Subcutaneous abdominal adipose tissue (tissue), 5 donors: Measurements from ENCODE around the gene ENGASE.
"Not testable (repeated sequence)": the region's sequence is repeated elsewhere in the genome, so short reads cannot be mapped to it uniquely, and the experiment has no call there.

Source experiments
- H3K27ac ChIP-seq: one replicate; pipeline ENCODE4 v1.7.0; 2013; ENCODE audit warnings: low read depth, mild to moderate bottlenecking, inconsistent platforms, low read length, moderate library complexity
- H3K27me3 ChIP-seq, 5 donors: one replicate each; pipeline ENCODE4 v1.7.0; 2013; ENCODE audit warnings: low read length in 5 of 5, inconsistent platforms in 1 of 5; ENCODE audit not compliant: control insufficient read depth in 5 of 5, insufficient read depth in 4 of 5
- H3K36me3 ChIP-seq, 5 donors: one replicate each; pipeline ENCODE4 v1.7.0; 2013; ENCODE audit warnings: low read length in 5 of 5; ENCODE audit not compliant: control insufficient read depth in 5 of 5, insufficient read depth in 5 of 5
- H3K4me1 ChIP-seq, 5 donors: one replicate each; pipeline ENCODE4 v1.7.0; 2013; ENCODE audit warnings: low read length in 5 of 5, mild to moderate bottlenecking in 3 of 5, moderate library complexity in 1 of 5; ENCODE audit not compliant: control insufficient read depth in 5 of 5, insufficient read depth in 5 of 5
- H3K4me3 ChIP-seq, 5 donors: one replicate each; pipeline ENCODE4 v1.7.0; 2013; ENCODE audit warnings: low read length in 5 of 5, low read depth in 1 of 5
- H3K9ac ChIP-seq, 5 donors: one replicate each; pipeline ENCODE4 v1.7.0; 2013; ENCODE audit warnings: low read length in 5 of 5, mild to moderate bottlenecking in 4 of 5, moderate library complexity in 3 of 5
- H3K9me3 ChIP-seq, 5 donors: one replicate each; pipeline ENCODE4 v1.7.0; 2013; ENCODE audit warnings: low read length in 5 of 5; ENCODE audit not compliant: control insufficient read depth in 5 of 5
- donor health status: healthy.
- donor health status: healthy.
- donor health status: healthy.
- donor health status: healthy.
- donor health status: healthy.

ENGASE gene

GRCh38 chr17:79070266-79070880 is 4.3 kb upstream of the ENGASE start:
- Histone ChIP-seq H3K27ac (no peak overlapping the region), H3K9me3 (no peaks in the 10 kb centered on the region), H3K36me3 (no peaks in the 10 kb centered on the region), H3K27me3 (no peaks in the 10 kb centered on the region), H3K4me1 (peaks cover 3 to 15% (median 14%) of the 10 kb centered on the region in 5 donors), H3K9ac (no peak overlapping the region), H3K4me3 (no peak overlapping the region)

- Histone ChIP-seq H3K9me3 (no peaks in the 10 kb centered on the region), H3K27ac (no peak overlapping the region), H3K27me3 (no peaks in the 10 kb centered on the region), H3K9ac (no peak overlapping the region), H3K4me1 (peaks cover 5 to 24% (median 22%) of the 10 kb centered on the region in 5 donors), H3K36me3 (no peaks in the 10 kb centered on the region), H3K4me3 (no peak overlapping the region)
Observed at GRCh38 chr17:79071161-79071740, 3.4 kb upstream of the ENGASE start.

GRCh38 chr17:79072544-79072943 is 2.1 kb upstream of the ENGASE start:
- no peak overlapping the region for H3K27ac ChIP-seq
- H3K9me3 ChIP-seq: no peaks in the 10 kb centered on the region
- H3K4me3 ChIP-seq: no peak overlapping the region
- H3K36me3 ChIP-seq: peaks cover 0 to 3% (median under 1%) of the 10 kb centered on the region in 5 donors
- H3K9ac ChIP-seq: no peak overlapping the region
- no peaks in the 10 kb centered on the region for H3K27me3 ChIP-seq
- peaks cover 5 to 26% (median 24%) of the 10 kb centered on the region in 5 donors for H3K4me1 ChIP-seq

GRCh38 chr17:79073016-79073705 is 1.5 kb upstream of the ENGASE start:
- no peak overlapping the region for H3K4me3 ChIP-seq
- H3K9ac ChIP-seq: no peak overlapping the region
- H3K4me1 ChIP-seq: peaks cover 5 to 26% (median 24%) of the 10 kb centered on the region in 5 donors
- H3K36me3 ChIP-seq: peaks cover 0 to 7% (median 4%) of the 10 kb centered on the region in 5 donors
- H3K27me3 ChIP-seq: no peaks in the 10 kb centered on the region
- H3K9me3 ChIP-seq: no peaks in the 10 kb centered on the region
- peak overlapping the region; percentile 79 for H3K27ac ChIP-seq

- H3K4me1 ChIP-seq: peaks cover 5 to 26% (median 24%) of the 10 kb centered on the region in 5 donors
- H3K27me3 ChIP-seq: no peaks in the 10 kb centered on the region
- H3K27ac ChIP-seq: peak overlapping the region; percentile 79
- H3K36me3 ChIP-seq: peaks cover 0 to 12% (median 7%) of the 10 kb centered on the region in 5 donors
- H3K4me3 ChIP-seq: no peak overlapping the region
- no peaks in the 10 kb centered on the region for H3K9me3 ChIP-seq
- no peak overlapping the region for H3K9ac ChIP-seq
Observed at GRCh38 chr17:79073706-79074088, 927 bp upstream of the ENGASE start.

GRCh38 chr17:79074121-79074648 is 439 bp upstream of the ENGASE start:
- Histone ChIP-seq H3K4me1 (peaks cover 5 to 26% (median 24%) of the 10 kb centered on the region in 5 donors), H3K4me3 (peak overlapping the region in 4 of 5 donors; percentile 18 to 49 (median 44)), H3K36me3 (peaks cover 0 to 17% (median 12%) of the 10 kb centered on the region in 5 donors), H3K27ac (peak overlapping the region; percentile 79)
- not testable (repeated sequence) for H3K9ac ChIP-seq, H3K9me3 ChIP-seq, H3K27me3 ChIP-seq

GRCh38 chr17:79075446-79075750 is 774 bp downstream of the ENGASE start:
- H3K27ac ChIP-seq: peak overlapping the region; percentile 51
- H3K4me1 ChIP-seq: peaks cover 5 to 26% (median 24%) of the 10 kb centered on the region in 5 donors
- H3K9me3 ChIP-seq: no peaks in the 10 kb centered on the region
- H3K9ac ChIP-seq: peak overlapping the region; percentile 57 to 86 (median 75)
- H3K36me3 ChIP-seq: peaks cover 0 to 29% (median 24%) of the 10 kb centered on the region in 5 donors
- H3K27me3 ChIP-seq: no peaks in the 10 kb centered on the region
- H3K4me3 ChIP-seq: peak overlapping the region; percentile 63 to 81 (median 73)

GRCh38 chr17:79075861-79076406 is 1.3 kb downstream of the ENGASE start:
- peak overlapping the region; percentile 57 to 86 (median 75) for H3K9ac ChIP-seq
- H3K4me1 ChIP-seq: peaks cover 5 to 26% (median 24%) of the 10 kb centered on the region in 5 donors
- no peaks in the 10 kb centered on the region for H3K9me3 ChIP-seq
- peak overlapping the region; percentile 51 for H3K27ac ChIP-seq
- H3K27me3 ChIP-seq: no peaks in the 10 kb centered on the region
- H3K4me3 ChIP-seq: peak overlapping the region; percentile 63 to 81 (median 73)
- peaks cover 0 to 34% (median 29%) of the 10 kb centered on the region in 5 donors for H3K36me3 ChIP-seq

GRCh38 chr17:79077587-79077986 is 3.0 kb downstream of the ENGASE start:
- no peaks in the 10 kb centered on the region for H3K9me3 ChIP-seq
- H3K4me3 ChIP-seq: no peak overlapping the region
- H3K27me3 ChIP-seq: no peaks in the 10 kb centered on the region
- H3K4me1 ChIP-seq: peaks cover 5 to 26% (median 24%) of the 10 kb centered on the region in 5 donors
- H3K36me3 ChIP-seq: peaks cover 0 to 46% (median 36%) of the 10 kb centered on the region in 5 donors
- no peak overlapping the region for H3K9ac ChIP-seq
- H3K27ac ChIP-seq: no peak overlapping the region
